Erythroblast (primary cell): ENCODE data around the gene CT45A7.
"Not testable (repeated sequence)": the region's sequence is repeated elsewhere in the genome, so short reads cannot be mapped to it uniquely, and the experiment has no call there.

Source experiments
- DNase-seq, 2 experiments: peaks; one replicate each; lab custom pipeline; 2025; lab: John Stamatoyannopoulos, UW

Gene CT45A7

GRCh38 chrX:135837180-135837579 lies at the start of gene CT45A7:
Gene CT45A7 (minus strand): TSS chrX:135837280. CDS start chrX:135833533, 3,747 bp downstream.
- DNase-seq = not testable (repeated sequence)

GRCh38 chrX:135882741-135883140 lies 45.7 kb upstream of the CT45A7 start:
- DNase-seq = not testable (repeated sequence)

GRCh38 chrX:135871712-135872111 lies 34.6 kb upstream of the CT45A7 start, which contains the start of gene CT45A9:
Gene CT45A9 (minus strand): TSS chrX:135871812. CDS start chrX:135868061, 3,751 bp downstream.
- not testable (repeated sequence) for DNase-seq

GRCh38 chrX:135854438-135854837 lies 17.4 kb upstream of the CT45A7 start, which contains the start of gene CT45A8:
Gene CT45A8 (minus strand): TSS chrX:135854538. CDS start chrX:135850783, 3,755 bp downstream.
- DNase-seq = not testable (repeated sequence)

- not testable (repeated sequence) for DNase-seq
Measured at GRCh38 chrX:135819912-135820311, 17.2 kb downstream of the CT45A7 start, which contains the start of gene CT45A2. Gene CT45A2 (minus strand): TSS chrX:135820012. CDS start chrX:135816265, 3,747 bp downstream.

GRCh38 chrX:135802687-135803086 lies 34.4 kb downstream of the CT45A7 start, which contains the start of gene CT45A6:
Gene CT45A6 (minus strand): TSS chrX:135802787. CDS start chrX:135798993, 3,794 bp downstream.
- DNase-seq = not testable (repeated sequence)

GRCh38 chrX:135785403-135785802 lies 51.7 kb downstream of the CT45A7 start, which contains the start of gene CT45A5:
Gene CT45A5 (minus strand): TSS chrX:135785503. CDS start chrX:135781729, 3,774 bp downstream.
- DNase-seq = not testable (repeated sequence)
